Omental fat pad (tissue), 4 donors: ENCODE measurements around the gene TIMM29. TPM values are rescaled to one million over a fixed set of nuclear protein-coding genes. Genes with fewer than 3 reads are reported as not detected.
A peak's percentile ranks its signal among the peaks of the same experiment; 100 is the strongest.

Experiments
- ATAC-seq: fragments of 150-250 bp; one replicate; pipeline ENCODE4 v1.9.1; 2016; ENCODE audit warnings: mild to moderate bottlenecking, moderate library complexity; ENCODE audit not compliant: low FRiP score
- DNase-seq: peaks from one replicate; pipeline ENCODE4 v3.0.0-alpha.2; 2019; ENCODE audit warnings: low spot score
- total RNA-seq, 4 donors: library from RNA; depleted of rRNA; stranded (reverse); fragments of >200 nt; gene quantifications; one replicate each; pipeline ENCODE4 v1.1.0, GENCODE V29; 2016
- TF ChIP-seq, protein P1 (sequence below), 3 donors: fragments of 450-650 bp; IDR thresholded peaks; one replicate each; pipeline ENCODE4 v1.5.1; 2016 to 2017; ENCODE audit warnings: antibody characterized with exemption in 3 of 3, mild to moderate bottlenecking in 3 of 3, moderate library complexity in 2 of 3

Gene TIMM29
- total RNA-seq, 4 donors from 2014 or later = 14.7 to 22.1 (median 20.3) TPM

GRCh38 chr19:10975374-10976130 is 46.9 kb downstream of the TIMM29 start:
- TF ChIP-seq, protein P1, sequence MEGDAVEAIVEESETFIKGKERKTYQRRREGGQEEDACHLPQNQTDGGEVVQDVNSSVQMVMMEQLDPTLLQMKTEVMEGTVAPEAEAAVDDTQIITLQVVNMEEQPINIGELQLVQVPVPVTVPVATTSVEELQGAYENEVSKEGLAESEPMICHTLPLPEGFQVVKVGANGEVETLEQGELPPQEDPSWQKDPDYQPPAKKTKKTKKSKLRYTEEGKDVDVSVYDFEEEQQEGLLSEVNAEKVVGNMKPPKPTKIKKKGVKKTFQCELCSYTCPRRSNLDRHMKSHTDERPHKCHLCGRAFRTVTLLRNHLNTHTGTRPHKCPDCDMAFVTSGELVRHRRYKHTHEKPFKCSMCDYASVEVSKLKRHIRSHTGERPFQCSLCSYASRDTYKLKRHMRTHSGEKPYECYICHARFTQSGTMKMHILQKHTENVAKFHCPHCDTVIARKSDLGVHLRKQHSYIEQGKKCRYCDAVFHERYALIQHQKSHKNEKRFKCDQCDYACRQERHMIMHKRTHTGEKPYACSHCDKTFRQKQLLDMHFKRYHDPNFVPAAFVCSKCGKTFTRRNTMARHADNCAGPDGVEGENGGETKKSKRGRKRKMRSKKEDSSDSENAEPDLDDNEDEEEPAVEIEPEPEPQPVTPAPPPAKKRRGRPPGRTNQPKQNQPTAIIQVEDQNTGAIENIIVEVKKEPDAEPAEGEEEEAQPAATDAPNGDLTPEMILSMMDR (IDR thresholded peaks at IDR 0.05) = no peak
- peak; percentile 49 for ATAC-seq
- no peak for DNase-seq

GRCh38 chr19:10976131-10976892 is 47.7 kb downstream of the TIMM29 start:
- ATAC-seq (no peak), DNase-seq (no peak)
- TF ChIP-seq, protein P1 (IDR thresholded peaks at IDR 0.05) = no peak

GRCh38 chr19:10977742-10978092 is 49.1 kb downstream of the TIMM29 start:
- DNase-seq (no peak), ATAC-seq (peak; percentile 18)
- TF ChIP-seq, protein P1 (IDR thresholded peaks at IDR 0.05) = no peak

Other genes starting within 250 kb of the TIMM29 start
- gene QTRT1, start 227.4 kb upstream of the TIMM29 start, total RNA-seq = 10 to 100 TPM; 25.0 to 40.2 (median 28.9) TPM
- gene DNM2, start 210.7 kb upstream of the TIMM29 start, total RNA-seq = 100 to 1,000 TPM in 2 of 4 donors, 10 to 100 TPM in 2; 76.5 to 135 (median 99.9) TPM
- gene TMED1, start 92.6 kb upstream of the TIMM29 start, total RNA-seq = 10 to 100 TPM; 30.1 to 35.7 (median 32.4) TPM
- 1 to 10 TPM; 1.0 to 7.9 (median 4.9) TPM for gene C19orf38, start 80.4 kb upstream of the TIMM29 start, total RNA-seq
- gene CARM1, start 57.3 kb upstream of the TIMM29 start, total RNA-seq = 10 to 100 TPM; 11.8 to 20.5 (median 16.5) TPM
- gene YIPF2, start 172 bp upstream of the TIMM29 start, total RNA-seq = 10 to 100 TPM; 31.0 to 52.4 (median 39.1) TPM
- 10 to 100 TPM; 42.4 to 89.9 (median 57.8) TPM for gene SMARCA4, start 32.2 kb downstream of the TIMM29 start, total RNA-seq
- 100 to 1,000 TPM in 2 of 4 donors, 10 to 100 TPM in 2; 21.2 to 397 (median 114) TPM for gene LDLR, start 160.7 kb downstream of the TIMM29 start, total RNA-seq
- gene SPC24, start 227.0 kb downstream of the TIMM29 start, total RNA-seq = 1 to 10 TPM; 1.2 to 2.8 (median 1.5) TPM